PC-9 (cell line): ENCODE data around the gene GRHPR. TPM values are rescaled to one million over a fixed set of nuclear protein-coding genes. Genes with fewer than 3 reads are reported as not detected.
"Not testable (repeated sequence)": the region's sequence is repeated elsewhere in the genome, so short reads cannot be mapped to it uniquely, and the experiment has no call there.

Experiments
- BruUV-seq: library from RNA; stranded (reverse); fragments of 400-500 nt; replicated peaks from 2 replicates; lab custom pipeline; 2021; lab: Mats Ljungman, UMichigan
- CTCF ChIA-PET: fragments of 300-600 bp; sonication (Branson Sonifier 250); formaldehyde crosslinking; loops from one replicate; lab custom pipeline; 2022; ENCODE audit warnings: antibody characterized with exemption; lab: Charles Lee
- POLR2A ChIA-PET: fragments of 300-600 bp; sonication (Branson Sonifier 250); formaldehyde crosslinking; loops from one replicate; lab custom pipeline; 2022; ENCODE audit warnings: antibody characterized with exemption; ENCODE audit not compliant: unreplicated experiment; lab: Charles Lee
- DNase-seq, 2 experiments: peaks; one replicate each; pipeline versions ENCODE4 v3.0.0 to v3.0.0-alpha.2; 2015 to 2022; ENCODE audit warnings: mixed read lengths in 1 of 2
- H2AFZ ChIP-seq: fragments of 200-600 bp; sonication (generic); 2 replicates; pipeline ENCODE4 v1.8.1; 2017; ENCODE audit warnings: antibody characterized with exemption
- H3F3A ChIP-seq: fragments of 200-600 bp; sonication (generic); 2 replicates; pipeline ENCODE4 v1.8.1; 2017; ENCODE audit warnings: antibody characterized with exemption, mild to moderate bottlenecking, low read depth; ENCODE audit not compliant: insufficient read depth
- H3K27ac ChIP-seq: fragments of 200-600 bp; sonication (generic); 2 replicates; pipeline ENCODE4 v1.6.1; 2016; ENCODE audit warnings: mixed run types
- H3K27me3 ChIP-seq: fragments of 200-600 bp; sonication (generic); 2 replicates; pipeline ENCODE4 v1.6.1; 2016; ENCODE audit warnings: low read depth, mixed run types; ENCODE audit not compliant: insufficient read depth
- H3K36me3 ChIP-seq: fragments of 200-600 bp; sonication (generic); 2 replicates; pipeline ENCODE4 v1.6.1; 2016; ENCODE audit warnings: low read depth, mixed run types
- H3K4me1 ChIP-seq: fragments of 200-600 bp; sonication (generic); replicated peaks from 2 replicates; pipeline ENCODE4 v1.6.1; 2016; ENCODE audit warnings: mixed run types; ENCODE audit not compliant: insufficient read depth
- H3K4me2 ChIP-seq: fragments of 200-600 bp; sonication (generic); 2 replicates; pipeline ENCODE4 v1.6.1; 2017; ENCODE audit warnings: mixed run types
- H3K4me3 ChIP-seq: fragments of 200-600 bp; sonication (generic); 2 replicates; pipeline ENCODE4 v1.6.1; 2016; ENCODE audit warnings: mixed run types
- H3K79me2 ChIP-seq: fragments of 200-600 bp; sonication (generic); 2 replicates; pipeline ENCODE4 v1.6.1; 2017; ENCODE audit warnings: low read depth, mixed run types
- H3K9me2 ChIP-seq: fragments of 200-600 bp; sonication (generic); 2 replicates; pipeline ENCODE4 v1.8.1; 2017; ENCODE audit warnings: mild to moderate bottlenecking; ENCODE audit not compliant: insufficient read depth
- H3K9me3 ChIP-seq: fragments of 200-600 bp; sonication (generic); 2 replicates; pipeline ENCODE4 v1.8.1; 2016; ENCODE audit warnings: low read depth; ENCODE audit not compliant: insufficient read depth
- H4K20me1 ChIP-seq: fragments of 200-600 bp; sonication (generic); 2 replicates; pipeline ENCODE4 v1.8.1; 2017; ENCODE audit not compliant: insufficient read depth
- EZH2 ChIP-seq: fragments of 200-600 bp; sonication (generic); IDR thresholded peaks from 2 replicates; pipeline ENCODE4 v1.8.0; 2017; ENCODE audit warnings: antibody characterized with exemption, low read depth
- intact Hi-C: fragments of 100-400 bp; cut with micrococcal nuclease; formaldehyde crosslinking; loops from one replicate; pipeline ENCODE4 v1.10.0; 2022; ENCODE audit not compliant: unreplicated experiment
- total RNA-seq: library from RNA; stranded (reverse); gene quantifications from 2 replicates; pipeline ENCODE4 v1.2.3, GENCODE V29; 2021
- TF ChIP-seq, protein P1 (sequence below): fragments of 200-600 bp; sonication (generic); conservative IDR thresholded peaks from 2 replicates; pipeline ENCODE4 v1.6.1; 2017; ENCODE audit warnings: mixed run types, antibody characterized with exemption, mild to moderate bottlenecking, moderate library complexity

The GRHPR gene
- total RNA-seq, 1 experiment from 2014 or later: 77.2 TPM

DNA sequence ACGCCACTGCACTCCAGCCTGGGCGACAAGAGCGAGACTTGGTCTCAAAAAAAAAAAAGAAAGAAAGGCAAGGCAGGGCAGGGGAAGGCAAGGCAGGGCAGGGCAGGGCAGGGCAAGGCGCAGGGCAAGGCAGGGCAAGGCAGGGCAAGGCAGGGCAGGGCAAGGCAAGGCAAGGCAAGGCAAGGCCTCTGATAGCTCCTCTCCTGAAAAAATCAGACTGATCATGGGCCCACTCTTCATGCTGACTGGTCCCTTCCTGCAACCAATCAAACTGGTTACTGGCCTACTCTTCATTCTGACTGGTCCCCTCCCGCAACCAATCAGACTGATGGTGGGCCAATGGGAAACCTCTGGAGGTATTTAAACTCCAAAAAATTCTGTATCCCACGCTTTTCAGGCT, 46.1 kb downstream of the GRHPR start:
- no peak overlapping the region for H3K4me2 ChIP-seq
- no peaks in the 10 kb centered on the region for H3K9me3 ChIP-seq
- no peak for TF ChIP-seq EZH2
- TF ChIP-seq, protein P1, sequence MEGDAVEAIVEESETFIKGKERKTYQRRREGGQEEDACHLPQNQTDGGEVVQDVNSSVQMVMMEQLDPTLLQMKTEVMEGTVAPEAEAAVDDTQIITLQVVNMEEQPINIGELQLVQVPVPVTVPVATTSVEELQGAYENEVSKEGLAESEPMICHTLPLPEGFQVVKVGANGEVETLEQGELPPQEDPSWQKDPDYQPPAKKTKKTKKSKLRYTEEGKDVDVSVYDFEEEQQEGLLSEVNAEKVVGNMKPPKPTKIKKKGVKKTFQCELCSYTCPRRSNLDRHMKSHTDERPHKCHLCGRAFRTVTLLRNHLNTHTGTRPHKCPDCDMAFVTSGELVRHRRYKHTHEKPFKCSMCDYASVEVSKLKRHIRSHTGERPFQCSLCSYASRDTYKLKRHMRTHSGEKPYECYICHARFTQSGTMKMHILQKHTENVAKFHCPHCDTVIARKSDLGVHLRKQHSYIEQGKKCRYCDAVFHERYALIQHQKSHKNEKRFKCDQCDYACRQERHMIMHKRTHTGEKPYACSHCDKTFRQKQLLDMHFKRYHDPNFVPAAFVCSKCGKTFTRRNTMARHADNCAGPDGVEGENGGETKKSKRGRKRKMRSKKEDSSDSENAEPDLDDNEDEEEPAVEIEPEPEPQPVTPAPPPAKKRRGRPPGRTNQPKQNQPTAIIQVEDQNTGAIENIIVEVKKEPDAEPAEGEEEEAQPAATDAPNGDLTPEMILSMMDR: no peak
- no peaks in the 10 kb centered on the region for H4K20me1 ChIP-seq
- DNase-seq: no peak
- H3K9me2 ChIP-seq: no peaks in the 10 kb centered on the region
- no peaks in the 10 kb centered on the region for H3K27me3 ChIP-seq
- intact Hi-C loops: no loop called here
- ChIA-PET CTCF (no interaction called here), POLR2A (no interaction called here)
- no TSS peak for BruUV-seq
- H2AFZ ChIP-seq: no peak overlapping the region
- no peak overlapping the region for H3K4me3 ChIP-seq
- H3K4me1 ChIP-seq: peaks cover 17% of the 10 kb centered on the region
- peaks cover 11% of the 10 kb centered on the region for H3K79me2 ChIP-seq
- peaks cover 53% of the 10 kb centered on the region for H3F3A ChIP-seq
- no peaks in the 10 kb centered on the region for H3K36me3 ChIP-seq
- H3K27ac ChIP-seq: no peak overlapping the region

DNA sequence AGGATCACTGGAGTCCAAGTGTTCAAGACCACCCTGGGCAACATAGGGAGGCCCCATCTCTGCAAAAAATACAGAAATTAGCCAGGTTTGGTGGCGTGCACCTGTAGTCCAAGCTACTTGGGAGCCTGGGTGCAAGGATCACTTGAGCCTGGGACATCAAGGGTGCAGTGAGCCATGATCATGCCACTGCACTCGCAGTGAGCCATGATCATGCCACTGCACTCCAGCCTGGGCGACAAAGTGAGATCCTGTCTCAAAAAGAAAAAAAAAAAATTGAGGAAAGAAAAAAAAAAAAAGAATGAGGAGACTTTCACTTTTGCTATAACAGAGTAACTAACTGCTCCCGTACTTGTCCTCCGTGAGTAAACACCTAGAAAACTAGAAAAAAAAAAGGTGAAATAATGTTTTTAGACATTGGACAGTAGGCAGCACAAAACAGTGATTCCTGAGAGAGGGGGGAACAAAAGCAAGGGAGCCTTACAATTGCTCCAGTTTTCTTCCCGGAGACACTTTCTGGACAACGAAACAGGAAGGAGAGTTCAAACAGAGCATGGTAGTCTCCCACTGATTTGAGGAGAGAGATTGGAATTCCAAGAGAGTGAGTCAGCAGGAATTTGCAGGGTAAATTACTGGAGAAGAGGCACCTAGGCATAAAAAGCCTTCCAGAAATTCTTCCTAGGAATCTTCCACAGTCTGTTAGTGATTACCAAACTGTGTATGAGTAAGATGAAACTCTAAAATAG, 49.6 kb downstream of the GRHPR start:
- peak; percentile 52 to 90 for DNase-seq
- TSS peak; percentile 95 for BruUV-seq
- Histone ChIP-seq H4K20me1 (no peaks in the 10 kb centered on the region), H3K4me1 (peaks cover 11% of the 10 kb centered on the region; the same call in 1 of the 2 replicates), H3F3A (peaks cover 33% of the 10 kb centered on the region), H3K27me3 (no peaks in the 10 kb centered on the region), H3K27ac (peak overlapping the region; percentile 96), H3K4me3 (peak overlapping the region; percentile 60), H3K79me2 (no peaks in the 10 kb centered on the region), H3K9me2 (no peaks in the 10 kb centered on the region), H2AFZ (peak overlapping the region; percentile 63; the same call in 1 of the 2 replicates), H3K4me2 (peak overlapping the region; percentile 81), H3K9me3 (no peaks in the 10 kb centered on the region), H3K36me3 (no peaks in the 10 kb centered on the region)
- CTCF ChIA-PET: no interaction called here
- POLR2A ChIA-PET: interaction anchor here (0.6 kb wide), 1 partner anchor 14 kb away, joined by 3 read pairs; the partner anchor contains the start of gene POLR1E
- no peak for TF ChIP-seq EZH2
- intact Hi-C loops: no loop called here

DNA sequence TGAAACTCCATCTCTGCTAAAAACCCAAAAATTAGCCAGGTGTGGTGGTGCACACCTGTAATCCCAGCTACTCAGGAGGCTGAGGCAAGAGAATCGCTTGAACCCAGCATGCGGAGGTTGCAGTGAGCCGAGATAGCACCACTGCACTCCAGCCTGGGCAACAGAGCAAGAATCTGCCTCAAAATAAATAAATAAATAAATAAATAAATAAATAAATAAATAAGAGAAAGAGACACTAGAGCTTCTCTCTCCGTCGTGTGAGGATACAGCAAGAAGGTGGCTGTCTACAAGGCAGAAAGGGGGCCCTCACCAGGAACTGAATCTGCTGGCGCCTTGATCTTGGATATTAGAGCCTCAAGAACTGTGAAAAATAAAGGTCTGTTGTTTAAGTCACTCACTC, 51.5 kb downstream of the GRHPR start:
- BruUV-seq, H3K4me2 ChIP-seq, H2AFZ ChIP-seq, H3K27ac ChIP-seq, H3K4me1 ChIP-seq, H3K27me3 ChIP-seq, DNase-seq, H3K4me3 ChIP-seq, H4K20me1 ChIP-seq, H3K9me3 ChIP-seq, POLR2A ChIA-PET, H3K36me3 ChIP-seq, H3K79me2 ChIP-seq, H3K9me2 ChIP-seq, intact Hi-C loops: not testable (repeated sequence)
- peaks cover 26% of the 10 kb centered on the region; the same call in 1 of the 2 replicates for H3F3A ChIP-seq
- CTCF ChIA-PET: interaction anchor here (1.0 kb wide), 1 partner anchor 63 kb away, joined by 3 read pairs; no protein-coding TSS in a partner anchor

DNA sequence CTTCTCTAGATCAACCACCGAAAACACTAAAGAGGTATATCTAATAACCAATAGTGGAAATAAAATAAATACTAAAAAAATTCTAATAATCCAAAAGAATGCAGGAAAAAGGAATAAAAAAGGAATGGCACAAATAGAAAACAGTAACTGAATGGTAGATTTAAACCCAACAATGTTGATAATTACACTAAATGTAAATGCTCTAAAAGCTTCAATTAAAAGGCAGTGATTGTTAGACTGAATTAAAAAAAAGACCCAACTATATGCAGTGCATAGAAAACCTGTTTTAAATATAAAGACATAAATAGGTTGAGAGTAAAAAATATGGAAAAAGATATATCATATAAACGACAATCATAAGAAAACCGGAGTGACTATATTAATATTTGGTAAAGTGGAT, 51.9 kb downstream of the GRHPR start:
- DNase-seq: no peak
- H3K36me3 ChIP-seq: no peaks in the 10 kb centered on the region
- H3K27ac ChIP-seq: no peak overlapping the region
- TF ChIP-seq EZH2: no peak
- TF ChIP-seq, protein P1: no peak
- no peak overlapping the region for H2AFZ ChIP-seq
- no peaks in the 10 kb centered on the region for H3K9me3 ChIP-seq
- CTCF ChIA-PET: no interaction called here
- no peak overlapping the region for H3K4me3 ChIP-seq
- H3K4me2 ChIP-seq: no peak overlapping the region
- POLR2A ChIA-PET: no interaction called here
- H3K27me3 ChIP-seq: no peaks in the 10 kb centered on the region
- no peaks in the 10 kb centered on the region for H3K79me2 ChIP-seq
- no peaks in the 10 kb centered on the region for H4K20me1 ChIP-seq
- H3F3A ChIP-seq: peaks cover 26% of the 10 kb centered on the region; the same call in 1 of the 2 replicates
- no TSS peak for BruUV-seq
- intact Hi-C loops: no loop called here
- peaks cover 8% of the 10 kb centered on the region; the same call in 1 of the 2 replicates for H3K4me1 ChIP-seq
- H3K9me2 ChIP-seq: no peaks in the 10 kb centered on the region
